T-cell (primary cell): ENCODE results near the gene KIF5A. TPM values are rescaled to one million over a fixed set of nuclear protein-coding genes. Genes with fewer than 3 reads are reported as not detected.

Experiments
- ATAC-seq, 4 experiments: fragments of 200-7000 bp in 3 of 4; fragments of 150-1000 bp in 1 of 4; cut with Tn5 transposase; replicated peaks in 1 of 4; 1 replicate in 3 of 4; 2 replicates in 1 of 4; pipeline ENCODE4 v1.10.0; 2021; ENCODE audit warnings: moderate library complexity in 3 of 4, mild to moderate bottlenecking in 2 of 4, moderate number of reproducible peaks in 1 of 4
- CTCF ChIA-PET, 2 donors: fragments of 300-600 bp; sonication (Branson Sonifier 250); formaldehyde crosslinking; loops; one replicate each; lab custom pipeline; 2022; ENCODE audit warnings: antibody characterized with exemption in 2 of 2; lab: Charles Lee
- POLR2A ChIA-PET, 2 donors: fragments of 300-600 bp; sonication (Branson Sonifier 250); formaldehyde crosslinking; loops; one replicate each; lab custom pipeline; 2022; ENCODE audit warnings: antibody characterized with exemption in 2 of 2; lab: Charles Lee
- DNase-seq, 35 experiments: peaks; one replicate each; pipeline versions ENCODE4 v3.0.0 to v3.0.0-alpha.2; 2013 to 2023
- H3K27ac ChIP-seq: one replicate; pipeline ENCODE4 v1.5.1; 2013; ENCODE audit warnings: low read length
- H3K27me3 ChIP-seq, 2 experiments: replicated peaks in 1 of 2; 1 replicate in 1 of 2; 2 replicates in 1 of 2; pipeline versions ENCODE4 v1.6.1 to v1.7.0; 2013; ENCODE audit warnings: low read length in 1 of 2, mixed read lengths in 1 of 2; ENCODE audit not compliant: control insufficient read depth in 2 of 2, insufficient read depth in 2 of 2; ENCODE audit errors: extremely low read depth in 1 of 2
- H3K36me3 ChIP-seq, 2 donors: 1 replicate in 1 of 2; 2 replicates in 1 of 2; pipeline versions ENCODE4 v1.6.1 to v1.7.0; 2013; ENCODE audit warnings: low read length in 1 of 2; ENCODE audit not compliant: control insufficient read depth in 2 of 2, insufficient read depth in 1 of 2; ENCODE audit errors: extremely low read depth in 1 of 2
- H3K4me1 ChIP-seq, 2 experiments: 1 replicate in 1 of 2; 2 replicates in 1 of 2; pipeline versions ENCODE4 v1.6.1 to v1.7.0; 2013; ENCODE audit warnings: low read length in 2 of 2, mixed read lengths in 1 of 2; ENCODE audit not compliant: insufficient read depth in 2 of 2, control insufficient read depth in 1 of 2; ENCODE audit errors: extremely low read depth in 1 of 2
- H3K4me3 ChIP-seq, 2 donors: 1 replicate in 1 of 2; 2 replicates in 1 of 2; pipeline versions ENCODE4 v1.5.1 to v1.7.0; 2013; ENCODE audit warnings: mild to moderate bottlenecking in 2 of 2, low read length in 1 of 2, moderate library complexity in 1 of 2; ENCODE audit not compliant: control insufficient read depth in 1 of 2; ENCODE audit errors: extremely low read depth in 1 of 2
- H3K9me3 ChIP-seq: 2 replicates; pipeline ENCODE4 v1.7.0; 2013
- H3K27ac Mint-ChIP-seq, 2 donors: one replicate each; pipeline ENCODE4 v1.8.0; 2020 to 2021; ENCODE audit warnings: mild to moderate bottlenecking in 2 of 2, mixed read lengths in 2 of 2
- H3K27me3 Mint-ChIP-seq, 2 donors: one replicate each; pipeline ENCODE4 v1.8.0; 2021 to 2022; ENCODE audit warnings: mixed read lengths in 2 of 2
- H3K36me3 Mint-ChIP-seq: one replicate; pipeline ENCODE4 v1.8.0; 2021; ENCODE audit warnings: mixed read lengths
- H3K4me1 Mint-ChIP-seq, 3 donors: one replicate each; pipeline ENCODE4 v1.8.0; 2020 to 2022; ENCODE audit warnings: mixed read lengths in 3 of 3, mild to moderate bottlenecking in 1 of 3
- H3K4me3 Mint-ChIP-seq, 3 donors: one replicate each; pipeline ENCODE4 v1.8.0; 2020 to 2022; ENCODE audit warnings: mild to moderate bottlenecking in 3 of 3, mixed read lengths in 3 of 3, moderate library complexity in 3 of 3
- H3K9me3 Mint-ChIP-seq, 3 donors: one replicate each; pipeline ENCODE4 v1.8.0; 2020 to 2022; ENCODE audit warnings: mixed read lengths in 3 of 3
- WGBS: methylation state at CpG from one replicate; pipeline ENCODE4 v1.1.5; 2013; ENCODE audit warnings: missing lambda C conversion rate; ENCODE audit not compliant: insufficient coverage; 5-methylcytosine and 5-hydroxymethylcytosine counted together
- total RNA-seq, 35 experiments: library from RNA in 6 of 35; stranded (reverse) in 6 of 35; fragments of 120-200 nt in 1 of 35; gene quantifications; one replicate each; pipeline versions ENCODE4 v1.2.1 to v1.2.4 and lab custom pipeline; 2013 to 2026

KIF5A gene
- total RNA-seq, 5 donors from 2014 or later (not counting 1 experiment from before 2014, with no cell fraction given): 0.83 to 1.8 (median 0.92) TPM

DNA sequence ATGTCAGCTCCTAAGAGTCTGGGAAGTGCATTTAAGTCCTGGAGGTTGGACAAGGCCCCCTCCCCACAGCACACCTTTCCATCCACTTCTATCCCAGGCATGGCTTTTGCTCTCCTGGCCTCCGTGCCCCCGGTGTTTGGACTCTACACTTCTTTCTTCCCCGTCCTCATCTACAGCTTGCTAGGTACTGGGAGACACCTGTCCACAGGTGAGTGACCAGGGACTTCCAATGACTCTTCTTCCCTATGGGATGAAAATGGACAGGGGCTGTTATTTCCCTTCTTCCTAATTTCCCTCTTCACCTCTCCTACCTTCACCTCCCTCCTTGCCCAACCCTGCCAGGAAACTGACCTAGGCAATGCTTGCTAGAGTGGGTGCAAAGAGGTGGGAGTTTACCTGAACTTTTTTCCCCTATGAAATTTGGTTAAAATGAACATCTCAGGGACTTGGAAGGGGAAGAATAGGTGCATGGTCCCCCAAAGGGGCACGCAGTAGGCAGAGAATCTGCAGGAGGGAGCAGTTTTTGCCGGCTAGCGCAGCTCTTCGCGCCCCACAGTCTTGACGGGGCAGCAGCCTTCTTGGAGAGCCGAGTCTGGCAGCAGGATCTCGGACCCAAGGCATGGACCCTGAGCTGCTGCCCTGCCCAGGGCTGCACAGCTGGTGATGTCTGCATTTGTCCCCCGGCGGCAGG lies 70.5 kb downstream of the KIF5A start:
- H3K4me1 Mint-ChIP-seq: peaks cover 26 to 31% (median 30%) of the 10 kb centered on the region in 3 donors
- ChIA-PET POLR2A (no interaction called here), CTCF (interaction anchor here (0.7 to 3.5 kb wide), 9 partner anchors 9 to 285 kb away, joined by 3 to 21 read pairs (median 3); partner anchors contain the start of genes ARHGEF25 (in 1 of the 2) and GLI1 (in 1 of the 2))
- peaks cover 7 to 32% of the 10 kb centered on the region in 2 experiments for H3K4me1 ChIP-seq
- H3K36me3 Mint-ChIP-seq: no peaks in the 10 kb centered on the region
- H3K9me3 ChIP-seq: no peaks in the 10 kb centered on the region
- H3K4me3 Mint-ChIP-seq: peak overlapping the region; percentile 71 to 86 (median 72)
- H3K9me3 Mint-ChIP-seq: no peaks in the 10 kb centered on the region
- H3K36me3 ChIP-seq: no peaks in the 10 kb centered on the region
- H3K27ac ChIP-seq: no peak overlapping the region
- peak overlapping the region; percentile 39 to 68 for H3K4me3 ChIP-seq
- H3K27me3 Mint-ChIP-seq: peaks cover 83 to 88% of the 10 kb centered on the region in 2 donors
- no peak for DNase-seq
- ATAC-seq: peak in 2 of 4 experiments; percentile 4
- peaks cover 13 to 95% of the 10 kb centered on the region in 2 experiments for H3K27me3 ChIP-seq
- 13% methylated on average over 11 of the region's 13 CpGs for WGBS
- no peak overlapping the region for H3K27ac Mint-ChIP-seq

DNA sequence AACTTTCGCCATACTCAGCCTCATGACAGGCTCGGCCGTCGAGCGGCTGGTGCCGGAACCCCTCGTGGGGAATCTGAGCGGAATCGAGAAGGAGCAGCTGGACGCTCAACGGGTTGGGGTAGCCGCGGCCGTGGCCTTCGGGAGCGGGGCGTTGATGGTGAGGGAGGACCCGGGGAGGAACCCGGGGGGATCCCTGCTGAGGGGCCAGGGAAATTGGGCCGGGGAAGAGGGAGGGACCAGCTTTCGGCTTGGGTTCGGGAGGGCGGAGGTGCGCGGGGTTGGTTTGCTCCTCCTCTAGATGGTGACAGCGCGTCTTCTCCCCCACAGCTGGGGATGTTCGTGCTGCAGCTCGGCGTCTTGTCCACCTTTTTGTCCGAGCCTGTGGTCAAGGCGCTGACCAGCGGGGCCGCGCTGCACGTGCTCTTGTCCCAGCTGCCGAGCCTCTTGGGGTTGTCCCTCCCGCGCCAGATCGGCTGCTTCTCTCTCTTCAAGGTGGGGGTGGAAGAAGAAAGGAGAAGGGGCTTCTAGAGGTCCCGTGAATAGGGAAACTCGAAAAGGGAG lies 71.2 kb downstream of the KIF5A start:
- CTCF ChIA-PET: interaction anchor here (0.7 to 3.5 kb wide), 9 partner anchors 9 to 284 kb away, joined by 3 to 21 read pairs (median 3); partner anchors contain the start of genes ARHGEF25 (in 1 of the 2) and GLI1 (in 1 of the 2)
- peak overlapping the region; percentile 39 to 68 for H3K4me3 ChIP-seq
- DNase-seq: peak in 4 of 35 experiments; percentile 11 to 28 (median 18)
- POLR2A ChIA-PET: no interaction called here
- H3K36me3 ChIP-seq: no peaks in the 10 kb centered on the region
- Mint-ChIP-seq H3K9me3 (no peaks in the 10 kb centered on the region), H3K27me3 (peaks cover 86 to 94% of the 10 kb centered on the region in 2 donors), H3K4me1 (peaks cover 26 to 31% (median 30%) of the 10 kb centered on the region in 3 donors), H3K27ac (no peak overlapping the region), H3K4me3 (peak overlapping the region; percentile 71 to 86 (median 72)), H3K36me3 (no peaks in the 10 kb centered on the region)
- H3K27ac ChIP-seq: no peak overlapping the region
- H3K4me1 ChIP-seq: peaks cover 7 to 32% of the 10 kb centered on the region in 2 experiments
- WGBS: under 1% methylated on average over 42 of the region's 42 CpGs
- H3K27me3 ChIP-seq: peaks cover 15 to 95% of the 10 kb centered on the region in 2 experiments
- peak; percentile 17 to 38 (median 26) for ATAC-seq
- H3K9me3 ChIP-seq: no peaks in the 10 kb centered on the region

DNA sequence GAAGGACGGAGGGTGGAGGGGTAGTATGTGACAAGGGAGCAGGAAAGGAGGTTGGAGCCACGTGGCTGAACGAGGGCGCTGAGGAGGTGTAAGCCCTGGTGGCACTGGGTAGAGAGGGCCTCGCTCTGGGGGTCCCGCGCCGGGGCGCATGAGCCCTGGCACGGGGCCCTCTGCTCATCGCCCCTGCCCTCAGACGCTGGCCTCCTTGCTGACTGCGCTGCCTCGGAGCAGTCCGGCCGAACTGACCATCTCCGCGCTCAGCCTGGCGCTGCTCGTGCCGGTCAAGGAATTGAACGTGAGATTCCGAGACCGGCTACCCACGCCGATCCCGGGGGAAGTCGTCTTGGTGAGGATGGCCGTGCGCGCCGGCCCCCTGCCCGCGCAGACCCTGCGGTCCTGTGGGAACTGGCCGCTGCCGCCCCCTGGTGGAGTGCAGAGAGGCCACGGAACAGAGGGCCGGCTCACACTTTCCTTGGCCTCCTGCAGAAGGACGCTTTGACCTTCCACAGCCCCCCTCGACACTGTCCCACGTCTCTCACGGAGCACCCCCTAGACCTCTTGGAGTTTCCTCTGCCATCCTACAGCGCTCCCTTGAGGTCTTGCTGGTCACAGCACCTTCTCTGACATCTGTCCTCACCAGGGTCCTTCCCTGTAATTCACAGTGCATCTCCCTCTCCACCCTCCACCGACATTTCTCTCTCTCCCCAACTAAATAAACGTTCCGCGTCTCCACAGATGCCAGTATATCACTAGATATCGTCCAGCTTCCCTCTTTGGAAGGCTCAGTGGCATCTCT lies 71.9 kb downstream of the KIF5A start:
- no peaks in the 10 kb centered on the region for H3K36me3 Mint-ChIP-seq
- peaks cover 88 to 95% of the 10 kb centered on the region in 2 donors for H3K27me3 Mint-ChIP-seq
- H3K27ac Mint-ChIP-seq: peak overlapping the region in 1 of 2 donors; percentile 81
- H3K9me3 Mint-ChIP-seq: no peaks in the 10 kb centered on the region
- Histone ChIP-seq H3K9me3 (no peaks in the 10 kb centered on the region), H3K27ac (no peak overlapping the region), H3K36me3 (no peaks in the 10 kb centered on the region), H3K27me3 (peaks cover 16 to 97% of the 10 kb centered on the region in 2 experiments), H3K4me3 (peak overlapping the region; percentile 39 to 68), H3K4me1 (peaks cover 7 to 32% of the 10 kb centered on the region in 2 experiments)
- peaks cover 26 to 33% (median 33%) of the 10 kb centered on the region in 3 donors for H3K4me1 Mint-ChIP-seq
- peak in 25 of 35 experiments; percentile 11 to 74 (median 40) for DNase-seq
- CTCF ChIA-PET: interaction anchor here (0.9 to 3.5 kb wide), 6 partner anchors 38 to 163 kb away, joined by 3 to 21 read pairs (median 8); partner anchors contain the start of gene GLI1 (in 1 of the 2)
- peak; percentile 72 to 78 (median 74) for ATAC-seq
- peak overlapping the region; percentile 71 to 86 (median 72) for H3K4me3 Mint-ChIP-seq
- 2% methylated on average over 49 of the region's 49 CpGs for WGBS
- POLR2A ChIA-PET: no interaction called here

DNA sequence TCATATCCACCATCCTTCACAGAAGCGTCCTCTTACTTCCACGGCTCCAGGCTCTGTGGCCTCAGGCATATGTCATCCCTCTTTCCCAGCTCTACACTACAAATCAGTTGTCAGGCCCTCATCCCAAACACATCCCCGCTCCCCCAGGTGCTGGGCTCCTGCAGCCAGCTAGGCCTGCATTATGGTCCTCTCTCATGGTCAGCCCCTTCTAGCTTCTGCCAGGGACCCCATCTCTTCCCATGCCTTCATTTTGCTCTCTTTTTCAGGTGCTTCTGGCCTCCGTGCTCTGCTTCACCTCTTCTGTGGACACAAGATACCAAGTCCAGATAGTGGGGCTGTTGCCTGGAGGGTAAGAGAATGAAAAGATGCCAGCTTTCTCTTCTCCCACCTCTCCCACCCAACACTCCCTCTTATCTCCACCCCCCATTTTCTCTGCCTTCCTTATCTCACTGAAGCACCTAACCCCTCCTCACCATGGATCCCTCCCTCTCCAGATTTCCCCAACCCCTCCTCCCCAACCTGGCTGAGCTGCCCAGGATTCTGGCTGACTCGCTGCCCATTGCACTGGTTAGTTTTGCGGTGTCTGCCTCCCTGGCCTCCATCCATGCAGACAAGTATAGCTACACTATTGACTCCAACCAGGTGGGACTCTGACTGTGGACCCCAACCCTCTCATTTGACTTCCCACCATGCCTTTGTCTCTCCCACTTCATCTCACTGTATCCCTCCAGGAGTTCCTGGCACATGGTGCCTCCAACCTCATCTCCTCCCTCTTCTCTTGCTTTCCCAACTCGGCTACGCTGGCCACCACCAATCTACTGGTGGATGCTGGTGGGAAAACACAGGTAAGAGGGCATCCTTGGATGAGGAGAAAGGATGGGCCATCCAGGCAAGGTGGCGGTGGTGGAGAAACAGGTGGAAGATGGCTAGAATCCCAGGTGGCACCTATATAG lies 72.7 kb downstream of the KIF5A start:
- Mint-ChIP-seq H3K27ac (peak overlapping the region in 1 of 2 donors; percentile 81), H3K4me3 (peak overlapping the region; percentile 35 to 86 (median 70)), H3K9me3 (no peaks in the 10 kb centered on the region), H3K36me3 (no peaks in the 10 kb centered on the region), H3K27me3 (peaks cover 84 to 95% of the 10 kb centered on the region in 2 donors), H3K4me1 (peaks cover 30 to 39% (median 38%) of the 10 kb centered on the region in 3 donors)
- Histone ChIP-seq H3K4me3 (no peak overlapping the region), H3K9me3 (no peaks in the 10 kb centered on the region), H3K27ac (no peak overlapping the region), H3K4me1 (peaks cover 7 to 35% of the 10 kb centered on the region in 2 experiments), H3K36me3 (no peaks in the 10 kb centered on the region), H3K27me3 (peaks cover 16 to 99% of the 10 kb centered on the region in 2 experiments)
- no peak for DNase-seq
- no peak for ATAC-seq
- WGBS: 79% methylated on average over 7 of the region's 9 CpGs
- ChIA-PET CTCF (interaction anchor here (0.6 to 3.5 kb wide), 5 partner anchors 39 to 146 kb away, joined by 3 to 21 read pairs (median 8); no protein-coding TSS in a partner anchor), POLR2A (no interaction called here)

DNA sequence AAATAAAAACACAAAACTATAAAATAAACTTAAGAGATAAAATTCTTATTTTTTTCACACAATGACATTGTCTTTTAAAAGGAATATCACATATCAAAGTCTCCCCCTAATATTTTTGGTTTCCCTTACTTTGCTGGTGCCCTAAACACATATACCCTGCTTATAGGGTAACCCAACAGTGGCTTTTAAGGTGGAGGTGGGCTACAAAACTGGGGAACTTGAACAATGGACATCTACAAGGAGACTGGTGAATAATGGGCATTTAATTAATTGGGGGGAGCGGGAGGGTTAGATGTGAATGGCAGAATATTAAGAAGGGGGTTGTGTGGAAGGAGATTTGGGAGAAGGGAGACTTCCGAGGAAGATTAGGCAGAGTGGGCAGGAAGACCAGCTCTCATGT lies 73.5 kb downstream of the KIF5A start:
- Mint-ChIP-seq H3K27me3 (peaks cover 82 to 93% of the 10 kb centered on the region in 2 donors), H3K4me3 (no peak overlapping the region), H3K27ac (no peak overlapping the region), H3K36me3 (no peaks in the 10 kb centered on the region), H3K9me3 (no peaks in the 10 kb centered on the region), H3K4me1 (peaks cover 36 to 44% (median 39%) of the 10 kb centered on the region in 3 donors)
- peaks cover 7 to 41% of the 10 kb centered on the region in 2 experiments for H3K4me1 ChIP-seq
- peaks cover 14 to 99% of the 10 kb centered on the region in 2 experiments for H3K27me3 ChIP-seq
- ATAC-seq (no peak), DNase-seq (no peak)
- no peaks in the 10 kb centered on the region for H3K36me3 ChIP-seq
- H3K27ac ChIP-seq: no peak overlapping the region
- ChIA-PET POLR2A (no interaction called here), CTCF (interaction anchor here (1.2 to 3.5 kb wide), 3 partner anchors 39 to 42 kb away, joined by 3 to 21 read pairs (median 8); no protein-coding TSS in a partner anchor)
- 80% methylated on average over 2 of the region's 2 CpGs for WGBS
- no peaks in the 10 kb centered on the region for H3K9me3 ChIP-seq
- H3K4me3 ChIP-seq: no peak overlapping the region
